Vagina (tissue), 2 donors: Measurements from ENCODE around the gene DMTF1.

Experiments
- CTCF ChIP-seq, 3 experiments: fragments of 450-650 bp in 2 of 3; fragments of 200-600 bp in 1 of 3; sonication (generic) in 1 of 3; IDR thresholded peaks; one replicate each; pipeline ENCODE4 v1.5.1; 2017 to 2019; ENCODE audit warnings: antibody characterized with exemption in 3 of 3, mild to moderate bottlenecking in 2 of 3, moderate library complexity in 2 of 3
- POLR2A ChIP-seq, 2 donors: fragments of 450-650 bp; IDR thresholded peaks; one replicate each; pipeline ENCODE4 v1.6.1; 2017; ENCODE audit warnings: antibody characterized with exemption in 2 of 2, mild to moderate bottlenecking in 2 of 2, moderate library complexity in 2 of 2

- TF ChIP-seq CTCF (IDR thresholded peaks at IDR 0.05): no peak
- TF ChIP-seq POLR2A (IDR thresholded peaks at IDR 0.05): no peak
Observed at GRCh38 chr7:87154569-87154968, 2.3 kb downstream of the DMTF1 start.
